Stimulated activated CD4-positive, alpha-beta T cell treated with anti-CD3 and anti-CD28 coated beads, TNF-alpha, amount 100 ng/mL, for 48 hours (primary cell): ENCODE measurements around the gene NISCH.

Experiments used
- DNase-seq, 3 donors: peaks; one replicate each; pipeline ENCODE4 v3.0.0-alpha.2; 2020; ENCODE audit warnings: low read depth in 3 of 3

The NISCH gene

GRCh38 chr3:52447512-52448355 is 7.7 kb upstream of the NISCH start:
- no peak for DNase-seq

- DNase-seq, result no peak
Measured at GRCh38 chr3:52450489-52451236, 4.7 kb upstream of the NISCH start.

GRCh38 chr3:52451237-52452083 is 3.9 kb upstream of the NISCH start:
- no peak for DNase-seq

- no peak for DNase-seq
Measured at GRCh38 chr3:52452126-52452525, 3.3 kb upstream of the NISCH start.

- DNase-seq, result no peak
Measured at GRCh38 chr3:52452570-52453221, 2.7 kb upstream of the NISCH start.

GRCh38 chr3:52453496-52454249 is 1.7 kb upstream of the NISCH start, which contains the start of gene TNNC1:
Gene TNNC1 (minus strand): TSS chr3:52454041. CDS start chr3:52454015, 26 bp downstream.
- no peak for DNase-seq

GRCh38 chr3:52454250-52454937 is 1.0 kb upstream of the NISCH start:
- no peak for DNase-seq

- no peak for DNase-seq
Measured at GRCh38 chr3:52454938-52455282, 494 bp upstream of the NISCH start.

- no peak for DNase-seq
Measured at GRCh38 chr3:52456169-52456799, 880 bp downstream of the NISCH start.

GRCh38 chr3:52456800-52457183 is 1.4 kb downstream of the NISCH start:
- DNase-seq, result no peak

GRCh38 chr3:52458031-52458760 is 2.8 kb downstream of the NISCH start:
- no peak for DNase-seq

- DNase-seq, result no peak
Measured at GRCh38 chr3:52458770-52459545, 3.6 kb downstream of the NISCH start.

- no peak for DNase-seq
Measured at GRCh38 chr3:52461874-52462273, 6.5 kb downstream of the NISCH start.

GRCh38 chr3:52463416-52463815 is 8.0 kb downstream of the NISCH start:
- no peak for DNase-seq

GRCh38 chr3:52468336-52468735 is 12.9 kb downstream of the NISCH start:
- no peak for DNase-seq

- DNase-seq, result no peak
Measured at GRCh38 chr3:52469001-52469400, 13.6 kb downstream of the NISCH start.

- no peak for DNase-seq
Measured at GRCh38 chr3:52470920-52471319, 15.5 kb downstream of the NISCH start.
